Neuronal stem cell (in vitro differentiated cells): ENCODE measurements around the gene FYB2.

Source experiments
- DNase-seq: peaks from one replicate; pipeline ENCODE4 v3.0.0-alpha.2; 2013; ENCODE audit warnings: low spot score
- H2AFZ ChIP-seq: one replicate; pipeline ENCODE4 v1.6.1; 2013; ENCODE audit warnings: mild to moderate bottlenecking, low read length, inconsistent platforms
- H2AK5ac ChIP-seq: 2 replicates; pipeline ENCODE4 v1.6.1; 2013; ENCODE audit warnings: low read depth, mild to moderate bottlenecking, inconsistent platforms, low read length, moderate library complexity, mixed read lengths
- H2BK120ac ChIP-seq: 2 replicates; pipeline ENCODE4 v1.6.1; 2013; ENCODE audit warnings: low read depth, mild to moderate bottlenecking, inconsistent platforms, low read length, moderate library complexity, mixed read lengths
- H2BK12ac ChIP-seq: one replicate; pipeline ENCODE4 v1.6.1; 2013; ENCODE audit warnings: low read length, inconsistent platforms
- H2BK15ac ChIP-seq: 2 replicates; pipeline ENCODE4 v1.6.1; 2013; ENCODE audit warnings: mild to moderate bottlenecking, low read length, inconsistent platforms, mixed read lengths
- H2BK5ac ChIP-seq: one replicate; pipeline ENCODE4 v1.6.1; 2013; ENCODE audit warnings: inconsistent platforms, mild to moderate bottlenecking, low read length, moderate library complexity
- H3K14ac ChIP-seq: one replicate; pipeline ENCODE4 v1.6.1; 2013; ENCODE audit warnings: low read length, inconsistent platforms
- H3K18ac ChIP-seq: 2 replicates; pipeline ENCODE4 v1.6.1; 2013; ENCODE audit warnings: low read length, inconsistent platforms
- H3K23ac ChIP-seq: 2 replicates; pipeline ENCODE4 v1.6.1; 2013; ENCODE audit warnings: low read depth, mild to moderate bottlenecking, mixed read lengths, low read length, inconsistent platforms; ENCODE audit not compliant: poor library complexity
- H3K27ac ChIP-seq: replicated peaks from 3 replicates; pipeline ENCODE4 v1.5.1; 2013; ENCODE audit warnings: low read length, inconsistent platforms
- H3K27me3 ChIP-seq, 3 experiments: 2 replicates each; pipeline ENCODE4 v1.6.1; 2013; ENCODE audit warnings: low read length in 3 of 3, mild to moderate bottlenecking in 2 of 3, inconsistent platforms in 1 of 3, low read depth in 1 of 3, mixed read lengths in 1 of 3, moderate library complexity in 1 of 3; ENCODE audit not compliant: control insufficient read depth in 3 of 3, insufficient read depth in 3 of 3
- H3K36me3 ChIP-seq, 2 donors: replicated peaks in 1 of 2; 2 replicates each; pipeline ENCODE4 v1.6.1; 2013; ENCODE audit warnings: low read length in 2 of 2; ENCODE audit not compliant: control insufficient read depth in 2 of 2, insufficient read depth in 2 of 2
- H3K4ac ChIP-seq: 2 replicates; pipeline ENCODE4 v1.6.1; 2013; ENCODE audit warnings: inconsistent platforms, mild to moderate bottlenecking, low read length, moderate library complexity
- H3K4me1 ChIP-seq, 2 donors: 1 replicate in 1 of 2; 2 replicates in 1 of 2; pipeline ENCODE4 v1.6.1; 2013; ENCODE audit warnings: low read length in 2 of 2, low read depth in 1 of 2; ENCODE audit not compliant: control insufficient read depth in 2 of 2, insufficient read depth in 1 of 2
- H3K4me2 ChIP-seq: one replicate; pipeline ENCODE4 v1.6.1; 2013; ENCODE audit warnings: mild to moderate bottlenecking, low read length, inconsistent platforms; ENCODE audit not compliant: insufficient read depth, poor library complexity, severe bottlenecking
- H3K4me3 ChIP-seq, 2 donors: 2 replicates each; pipeline ENCODE4 v1.5.1; 2013; ENCODE audit warnings: low read length in 2 of 2, mild to moderate bottlenecking in 2 of 2, inconsistent platforms in 1 of 2, moderate library complexity in 1 of 2
- H3K79me1 ChIP-seq: one replicate; pipeline ENCODE4 v1.6.1; 2013; ENCODE audit warnings: low read depth, mild to moderate bottlenecking, inconsistent platforms, low read length, moderate library complexity
- H3K9ac ChIP-seq: one replicate; pipeline ENCODE4 v1.6.1; 2013; ENCODE audit warnings: mild to moderate bottlenecking, low read depth, low read length, inconsistent platforms; ENCODE audit not compliant: poor library complexity
- H3K9me3 ChIP-seq, 2 donors: replicated peaks in 1 of 2; 2 replicates each; pipeline versions ENCODE3 to v1.6.1; 2013; ENCODE audit warnings: low read length in 2 of 2, mild to moderate bottlenecking in 2 of 2, inconsistent platforms in 1 of 2, low read depth in 1 of 2, mixed read lengths in 1 of 2, moderate library complexity in 1 of 2; ENCODE audit not compliant: control insufficient read depth in 2 of 2, insufficient read depth in 1 of 2
- H4K8ac ChIP-seq: one replicate; pipeline ENCODE4 v1.6.1; 2013; ENCODE audit warnings: low read depth, mild to moderate bottlenecking, inconsistent platforms, low read length, moderate library complexity
- H4K91ac ChIP-seq: one replicate; pipeline ENCODE4 v1.6.1; 2013; ENCODE audit warnings: low read length, low read depth, mild to moderate bottlenecking, inconsistent platforms; ENCODE audit not compliant: poor library complexity
- WGBS, 2 donors: extraction: QIAGEN DNeasy Blood & Tissue Kit; methylation state at CpG; one replicate each; pipeline ENCODE4 v1.1.7; 2013; ENCODE audit warnings: missing lambda C conversion rate in 2 of 2, mixed read lengths in 1 of 2; ENCODE audit not compliant: insufficient read length in 2 of 2, insufficient replicate concordance in 1 of 2; ENCODE audit errors: extremely low coverage in 2 of 2; 5-methylcytosine and 5-hydroxymethylcytosine counted together

FYB2 gene

DNA sequence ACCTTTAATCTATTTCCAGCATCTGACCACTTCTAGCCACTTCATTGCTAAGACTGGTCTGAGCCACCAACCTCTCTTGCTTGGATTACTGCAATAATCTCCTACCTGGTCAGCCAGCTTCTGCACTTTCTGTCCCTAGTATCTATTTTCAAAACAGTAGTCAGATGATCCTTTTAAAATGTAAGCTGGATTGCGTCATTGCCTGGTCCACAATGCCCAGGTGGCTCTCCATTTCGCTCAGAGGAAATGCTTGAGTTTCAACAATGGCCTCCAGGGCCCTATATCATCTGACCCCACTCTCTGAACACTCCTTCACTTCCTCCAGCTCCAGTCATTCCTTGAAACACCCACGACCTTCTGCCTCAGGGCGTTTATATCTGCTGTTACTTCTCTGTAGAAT is 2.3 kb downstream of the FYB2 start:
- Histone ChIP-seq H3K4ac (no peak overlapping the region), H3K4me1 (peaks cover 3 to 13% of the 10 kb centered on the region in 2 donors), H2BK5ac (no peak overlapping the region), H2AFZ (no peak overlapping the region), H3K79me1 (no peaks in the 10 kb centered on the region), H4K91ac (no peak overlapping the region), H3K9ac (no peak overlapping the region), H3K23ac (no peak overlapping the region), H3K9me3 (peaks cover 0 to 2% of the 10 kb centered on the region in 2 donors), H3K4me2 (no peak overlapping the region), H3K18ac (no peak overlapping the region), H2BK12ac (no peak overlapping the region), H3K27ac (no peak overlapping the region), H2AK5ac (no peak overlapping the region), H2BK120ac (no peak overlapping the region), H2BK15ac (no peak overlapping the region), H3K36me3 (no peaks in the 10 kb centered on the region), H3K14ac (no peak overlapping the region), H3K4me3 (no peak overlapping the region), H3K27me3 (peaks cover 0 to 8% (median 0%) of the 10 kb centered on the region in 3 experiments), H4K8ac (no peak overlapping the region)
- WGBS, 2 donors = no CpG with 5 or more reads among the region's 4 CpGs
- DNase-seq = no peak

- Histone ChIP-seq H2AK5ac (no peak overlapping the region), H4K91ac (no peak overlapping the region), H2BK12ac (no peak overlapping the region), H3K27ac (no peak overlapping the region), H3K4me1 (peaks cover 3 to 15% of the 10 kb centered on the region in 2 donors), H3K27me3 (peaks cover 0 to 8% (median 0%) of the 10 kb centered on the region in 3 experiments), H3K4ac (no peak overlapping the region), H2BK120ac (no peak overlapping the region), H3K4me2 (no peak overlapping the region), H2BK5ac (no peak overlapping the region), H3K23ac (no peak overlapping the region), H3K4me3 (no peak overlapping the region), H3K18ac (no peak overlapping the region), H2BK15ac (no peak overlapping the region), H3K36me3 (no peaks in the 10 kb centered on the region), H2AFZ (no peak overlapping the region), H3K14ac (no peak overlapping the region), H3K9me3 (peaks cover 0 to 2% of the 10 kb centered on the region in 2 donors), H3K9ac (no peak overlapping the region), H4K8ac (no peak overlapping the region), H3K79me1 (no peaks in the 10 kb centered on the region)
- DNase-seq = no peak
- WGBS, 2 donors = no CpG with 5 or more reads among the region's 1 CpG
Measured at GRCh38 chr1:56816264-56816663, 2.9 kb downstream of the FYB2 start.

DNA sequence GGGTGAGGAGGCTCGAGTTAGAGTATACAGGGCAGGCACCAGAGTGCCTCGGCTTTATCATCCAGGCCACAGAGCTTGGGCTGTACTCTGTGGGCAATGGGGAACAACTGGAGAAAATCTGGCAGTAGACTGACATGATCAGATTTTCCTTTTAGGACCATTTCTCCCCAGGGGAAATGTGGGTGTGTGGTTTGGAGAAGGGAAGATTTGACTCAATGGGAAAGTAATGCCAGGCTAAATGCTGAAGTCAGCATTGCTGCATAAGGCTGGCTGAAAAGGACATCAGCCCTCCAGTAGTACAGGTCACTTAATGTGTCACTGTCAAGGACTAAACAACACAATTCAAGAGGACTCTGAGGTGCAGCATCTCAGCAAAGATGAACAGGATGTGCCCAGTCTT is 5.0 kb downstream of the FYB2 start:
- no peak for DNase-seq
- H3K4me2 ChIP-seq = no peak overlapping the region
- no CpG with 5 or more reads among the region's 2 CpGs for WGBS, 2 donors
- H3K27ac ChIP-seq = no peak overlapping the region
- peaks cover 0 to 2% of the 10 kb centered on the region in 2 donors for H3K9me3 ChIP-seq
- H3K23ac ChIP-seq = no peak overlapping the region
- H3K4me1 ChIP-seq = peaks cover 3 to 11% of the 10 kb centered on the region in 2 donors
- H3K4ac ChIP-seq = no peak overlapping the region
- peaks cover 0 to 16% (median 0%) of the 10 kb centered on the region in 3 experiments for H3K27me3 ChIP-seq
- no peak overlapping the region for H4K8ac ChIP-seq
- no peak overlapping the region for H2BK12ac ChIP-seq
- H4K91ac ChIP-seq = no peak overlapping the region
- H3K14ac ChIP-seq = no peak overlapping the region
- no peaks in the 10 kb centered on the region for H3K36me3 ChIP-seq
- H2AK5ac ChIP-seq = no peak overlapping the region
- H2AFZ ChIP-seq = no peak overlapping the region
- H2BK5ac ChIP-seq = no peak overlapping the region
- no peak overlapping the region for H3K9ac ChIP-seq
- H2BK15ac ChIP-seq = no peak overlapping the region
- H3K79me1 ChIP-seq = no peaks in the 10 kb centered on the region
- no peak overlapping the region for H3K4me3 ChIP-seq
- no peak overlapping the region for H3K18ac ChIP-seq
- H2BK120ac ChIP-seq = no peak overlapping the region

GRCh38 chr1:56811331-56811730 is 7.9 kb downstream of the FYB2 start:
- Histone ChIP-seq H3K79me1 (no peaks in the 10 kb centered on the region), H2BK120ac (no peak overlapping the region), H3K4me2 (no peak overlapping the region), H3K27ac (no peak overlapping the region), H3K4me3 (no peak overlapping the region), H2BK15ac (no peak overlapping the region), H3K14ac (no peak overlapping the region), H3K4me1 (peaks cover 0 to 4% of the 10 kb centered on the region in 2 donors), H2BK5ac (no peak overlapping the region), H3K36me3 (no peaks in the 10 kb centered on the region), H3K9ac (no peak overlapping the region), H3K9me3 (peaks cover 0 to 3% of the 10 kb centered on the region in 2 donors), H3K18ac (no peak overlapping the region), H3K23ac (no peak overlapping the region), H2AK5ac (no peak overlapping the region), H3K27me3 (peaks cover 0 to 13% (median 0%) of the 10 kb centered on the region in 3 experiments), H2AFZ (no peak overlapping the region), H4K8ac (no peak overlapping the region), H2BK12ac (no peak overlapping the region), H4K91ac (no peak overlapping the region), H3K4ac (no peak overlapping the region)
- DNase-seq = no peak
- no CpG with 5 or more reads among the region's 2 CpGs for WGBS, 2 donors
